CD4-positive, alpha-beta T cell (primary cell): ENCODE measurements around the gene SPRTN. TPM values are rescaled to one million over a fixed set of nuclear protein-coding genes. Genes with fewer than 3 reads are reported as not detected.

Source experiments
- ATAC-seq: fragments of 200-7000 bp; cut with Tn5 transposase; one replicate; pipeline ENCODE4 v1.10.0; 2022; ENCODE audit warnings: mild to moderate bottlenecking; ENCODE audit not compliant: poor library complexity
- CTCF ChIA-PET: fragments of 350-600 bp; sonication (Branson Sonifier 250); formaldehyde crosslinking; loops from one replicate; lab custom pipeline; 2021; ENCODE audit warnings: antibody characterized with exemption, inconsistent platforms; lab: Charles Lee
- POLR2A ChIA-PET: fragments of 350-600 bp; sonication (Branson Sonifier 250); formaldehyde crosslinking; loops from one replicate; lab custom pipeline; 2021; ENCODE audit warnings: antibody characterized with exemption, inconsistent platforms; lab: Charles Lee
- DNase-seq, 14 experiments: peaks; one replicate each; pipeline ENCODE4 v3.0.0-alpha.2; 2013 to 2020; ENCODE audit warnings: mixed read lengths in 2 of 14
- H3K27ac ChIP-seq, 2 donors: one replicate each; pipeline versions ENCODE4 v1.5.1 to v1.7.0; 2013; ENCODE audit warnings: low read length in 2 of 2, low read depth in 1 of 2, mild to moderate bottlenecking in 1 of 2
- H3K27me3 ChIP-seq, 2 experiments: 1 replicate in 1 of 2; 2 replicates in 1 of 2; pipeline versions ENCODE4 v1.6.1 to v1.7.0; 2013; ENCODE audit warnings: low read length in 2 of 2, control low read depth in 1 of 2, mild to moderate bottlenecking in 1 of 2, moderate library complexity in 1 of 2; ENCODE audit not compliant: insufficient read depth in 2 of 2, control insufficient read depth in 1 of 2
- H3K36me3 ChIP-seq: one replicate; pipeline ENCODE4 v1.6.1; 2013; ENCODE audit warnings: low read length, control low read depth; ENCODE audit not compliant: insufficient read depth
- H3K4me1 ChIP-seq: one replicate; pipeline ENCODE4 v1.6.1; 2013; ENCODE audit warnings: low read length, control low read depth; ENCODE audit not compliant: insufficient read depth
- H3K4me3 ChIP-seq: one replicate; pipeline ENCODE4 v1.5.1; 2013; ENCODE audit warnings: mild to moderate bottlenecking, low read length, moderate library complexity
- H3K9me3 ChIP-seq, 2 experiments: 1 replicate in 1 of 2; 2 replicates in 1 of 2; pipeline versions ENCODE4 v1.6.1 to v1.7.0; 2013; ENCODE audit warnings: low read length in 2 of 2, mild to moderate bottlenecking in 2 of 2, control low read depth in 1 of 2, moderate library complexity in 1 of 2; ENCODE audit not compliant: control insufficient read depth in 1 of 2, insufficient read depth in 1 of 2
- H3K27ac Mint-ChIP-seq: one replicate; pipeline ENCODE4 v1.8.0; 2020; ENCODE audit warnings: mixed read lengths
- H3K27me3 Mint-ChIP-seq: one replicate; pipeline ENCODE4 v1.8.0; 2021; ENCODE audit warnings: mixed read lengths
- H3K36me3 Mint-ChIP-seq: one replicate; pipeline ENCODE4 v1.8.0; 2021; ENCODE audit warnings: low read depth, mixed read lengths
- H3K4me1 Mint-ChIP-seq: one replicate; pipeline ENCODE4 v1.8.0; 2021; ENCODE audit warnings: low read depth, mixed read lengths
- H3K4me3 Mint-ChIP-seq: one replicate; pipeline ENCODE4 v1.8.0; 2020; ENCODE audit warnings: mild to moderate bottlenecking, mixed read lengths
- H3K9me3 Mint-ChIP-seq: one replicate; pipeline ENCODE4 v1.8.0; 2020; ENCODE audit warnings: mixed read lengths
- CTCF ChIP-seq: fragments of 200-600 bp; IDR thresholded peaks from one replicate; pipeline ENCODE4 v1.8.0; 2022; ENCODE audit warnings: antibody characterized with exemption, mild to moderate bottlenecking
- intact Hi-C, 2 experiments: fragments of 100-400 bp; cut with DNase I in 1 of 2; cut with micrococcal nuclease in 1 of 2; formaldehyde crosslinking; loops; one replicate each; pipeline versions ENCODE4 v1.15.1 to v1.9.0; 2023 to 2025; cut with DNase I, micrococcal nuclease
- total RNA-seq, 174 experiments: library from RNA in 2 of 174; stranded (reverse) in 2 of 174; gene quantifications; one replicate each; pipeline ENCODE4 v1.2.3 and lab custom pipeline; 2021 to 2026

SPRTN gene
- total RNA-seq, 2 experiments from 2014 or later = 27.7 to 30.9 TPM

- Histone ChIP-seq H3K27ac (no peak overlapping the region), H3K4me1 (peaks cover 5% of the 10 kb centered on the region), H3K27me3 (no peaks in the 10 kb centered on the region), H3K4me3 (no peak overlapping the region), H3K36me3 (peaks cover 9% of the 10 kb centered on the region), H3K9me3 (no peaks in the 10 kb centered on the region)
- DNase-seq (peak in 1 of 14 experiments; percentile 16), ATAC-seq (no peak)
- Mint-ChIP-seq H3K36me3 (peaks cover 9% of the 10 kb centered on the region), H3K9me3 (no peaks in the 10 kb centered on the region), H3K27me3 (no peaks in the 10 kb centered on the region), H3K27ac (peak overlapping the region; percentile 35), H3K4me1 (peaks cover 48% of the 10 kb centered on the region), H3K4me3 (no peak overlapping the region)
- POLR2A ChIA-PET = interaction anchor here (0.8 kb wide), 1 partner anchor 22 kb away, joined by 4 read pairs; no protein-coding TSS in a partner anchor
- CTCF ChIA-PET = no interaction called here
- intact Hi-C loops = loop anchor here in 1 of 2 experiments (10.0 kb wide), 1 partner anchor 49 kb away; the partner anchor contains the start of gene EGLN1
- TF ChIP-seq CTCF = no peak
Observed at GRCh38 chr1:231376101-231376500, 38.0 kb downstream of the SPRTN start.

GRCh38 chr1:231376875-231377549, 38.9 kb downstream of the SPRTN start:
- H3K27ac Mint-ChIP-seq = peak overlapping the region; percentile 30
- Histone ChIP-seq H3K27me3 (no peaks in the 10 kb centered on the region), H3K27ac (no peak overlapping the region), H3K9me3 (no peaks in the 10 kb centered on the region), H3K4me1 (peaks cover 5% of the 10 kb centered on the region), H3K4me3 (no peak overlapping the region), H3K36me3 (peaks cover 1% of the 10 kb centered on the region)
- ChIA-PET POLR2A (no interaction called here), CTCF (interaction anchor here (1.3 kb wide), 1 partner anchor 15 kb away, joined by 3 read pairs; no protein-coding TSS in a partner anchor)
- no peaks in the 10 kb centered on the region for H3K9me3 Mint-ChIP-seq
- no peaks in the 10 kb centered on the region for H3K27me3 Mint-ChIP-seq
- H3K36me3 Mint-ChIP-seq = peaks cover 2% of the 10 kb centered on the region
- intact Hi-C loops = loop anchor here in 1 of 2 experiments (10.0 kb wide), 1 partner anchor 48 kb away; the partner anchor contains the start of gene EGLN1
- TF ChIP-seq CTCF = no peak
- no peak overlapping the region for H3K4me3 Mint-ChIP-seq
- H3K4me1 Mint-ChIP-seq = peaks cover 57% of the 10 kb centered on the region
- peak in 1 of 14 experiments; percentile 9 for DNase-seq
- ATAC-seq = peak; percentile 60

DNA sequence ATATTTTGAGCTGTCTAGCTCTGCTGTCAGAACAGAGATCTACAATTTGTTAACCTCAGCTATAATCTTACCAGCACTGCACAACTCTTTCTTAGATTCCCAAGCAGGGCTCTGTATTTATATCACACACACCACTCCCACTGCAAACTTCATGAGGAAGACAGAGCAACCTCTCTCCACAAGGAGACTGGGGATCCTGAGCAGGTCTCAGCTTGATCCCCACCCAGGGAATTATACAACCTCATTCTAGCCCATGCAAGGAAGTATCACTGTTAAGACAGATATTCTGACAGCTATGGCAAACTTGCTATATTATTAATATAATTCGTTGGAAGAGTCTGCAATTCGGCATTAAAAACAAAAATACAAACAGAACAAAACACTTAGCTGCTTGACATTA, 43.6 kb downstream of the SPRTN start:
- Mint-ChIP-seq H3K9me3 (no peaks in the 10 kb centered on the region), H3K27me3 (no peaks in the 10 kb centered on the region), H3K4me3 (no peak overlapping the region), H3K4me1 (peaks cover 54% of the 10 kb centered on the region), H3K36me3 (no peaks in the 10 kb centered on the region), H3K27ac (no peak overlapping the region)
- CTCF ChIA-PET = interaction anchor here (0.6 to 1.9 kb wide), 2 partner anchors 12 to 16 kb away, joined by 3 to 6 read pairs; no protein-coding TSS in a partner anchor
- Histone ChIP-seq H3K4me1 (peaks cover 4% of the 10 kb centered on the region), H3K9me3 (no peaks in the 10 kb centered on the region), H3K4me3 (no peak overlapping the region), H3K27ac (no peak overlapping the region), H3K36me3 (no peaks in the 10 kb centered on the region), H3K27me3 (no peaks in the 10 kb centered on the region)
- intact Hi-C loops = no loop called here
- TF ChIP-seq CTCF = no peak
- no peak for DNase-seq
- POLR2A ChIA-PET = interaction anchor here (0.9 kb wide), 1 partner anchor 39 kb away, joined by 4 read pairs; no protein-coding TSS in a partner anchor
- ATAC-seq = no peak
